SK-N-SH (cell line): Measurements from ENCODE around the gene GLB1L3. TPM values are rescaled to one million over a fixed set of nuclear protein-coding genes. Genes with fewer than 3 reads are reported as not detected.

Experiments used
- CTCF ChIA-PET: fragments of 300-600, 350-600 bp; formaldehyde crosslinking; extraction: SDS; loops from one replicate; lab custom pipeline; 2021; lab: Yijun Ruan, JAX
- POLR2A ChIA-PET: fragments of 350-600 bp; sonication (Branson Sonifier 250); formaldehyde crosslinking; extraction: SDS; loops from one replicate; lab custom pipeline; 2020; ENCODE audit warnings: antibody characterized with exemption, inconsistent platforms; lab: Yijun Ruan, JAX
- DNase-seq: peaks from one replicate; pipeline ENCODE4 v3.0.0; 2012
- H2AFZ ChIP-seq: fragments of 200-600 bp; sonication (generic); 2 replicates; pipeline ENCODE4 v1.8.1; 2016; ENCODE audit warnings: antibody characterized with exemption, mild to moderate bottlenecking, low read depth
- H3F3A ChIP-seq: fragments of 200-600 bp; sonication (generic); replicated peaks from 2 replicates; pipeline ENCODE3; 2016; ENCODE audit warnings: antibody characterized with exemption, mild to moderate bottlenecking; ENCODE audit not compliant: insufficient read depth
- H3K27ac ChIP-seq, 2 experiments: fragments of 200-500 bp in 1 of 2; fragments of 200-600 bp in 1 of 2; sonication (Bioruptor generic) in 1 of 2; sonication (generic), shearing (Covaris generic) in 1 of 2; 2 replicates each; pipeline versions ENCODE4 v1.5.1 to v1.6.1; 2014 to 2016; ENCODE audit warnings: low read depth in 2 of 2, inconsistent platforms in 1 of 2, low read length in 1 of 2, mild to moderate bottlenecking in 1 of 2, mixed read lengths in 1 of 2
- H3K27me3 ChIP-seq: fragments of 200-600 bp; sonication (generic), shearing (Covaris generic); 2 replicates; pipeline ENCODE4 v1.6.1; 2016; ENCODE audit warnings: mixed run types; ENCODE audit not compliant: insufficient read depth
- H3K36me3 ChIP-seq, 2 experiments: fragments of 200-500 bp in 1 of 2; fragments of 200-600 bp in 1 of 2; sonication (Bioruptor generic) in 1 of 2; sonication (generic) in 1 of 2; replicated peaks in 1 of 2; 2 replicates each; pipeline versions ENCODE3 to v1.5.1; 2014 to 2016; ENCODE audit warnings: low read length in 1 of 2, mild to moderate bottlenecking in 1 of 2; ENCODE audit not compliant: insufficient read depth in 2 of 2, control insufficient read depth in 1 of 2
- H3K4me1 ChIP-seq, 2 experiments: fragments of 200-500 bp in 1 of 2; fragments of 200-600 bp in 1 of 2; sonication (Bioruptor generic) in 1 of 2; sonication (generic), shearing (Covaris generic) in 1 of 2; 2 replicates each; pipeline versions ENCODE4 v1.5.1 to v1.6.1; 2014 to 2016; ENCODE audit warnings: low read depth in 1 of 2, low read length in 1 of 2, mixed run types in 1 of 2; ENCODE audit not compliant: insufficient read depth in 2 of 2, control insufficient read depth in 1 of 2
- H3K4me2 ChIP-seq: fragments of 200-600 bp; sonication (generic), shearing (Covaris generic); 2 replicates; pipeline ENCODE4 v1.6.1; 2017; ENCODE audit warnings: mixed run types
- H3K4me3 ChIP-seq, 2 experiments: fragments of 200-500 bp in 1 of 2; fragments of 200-600 bp in 1 of 2; sonication (Bioruptor generic) in 1 of 2; sonication (generic), shearing (Covaris generic) in 1 of 2; 2 replicates each; pipeline versions ENCODE4 v1.5.1 to v1.8.1; 2014 to 2016; ENCODE audit warnings: low read depth in 2 of 2, inconsistent platforms in 1 of 2, low read length in 1 of 2, mild to moderate bottlenecking in 1 of 2, mixed read lengths in 1 of 2, moderate library complexity in 1 of 2
- H3K79me2 ChIP-seq: fragments of 200-600 bp; sonication (generic); 2 replicates; pipeline ENCODE4 v1.8.1; 2017; ENCODE audit warnings: mild to moderate bottlenecking; ENCODE audit not compliant: insufficient read depth
- H3K9ac ChIP-seq: fragments of 200-600 bp; sonication (generic); 2 replicates; pipeline ENCODE4 v1.6.1; 2017; ENCODE audit warnings: mixed run types
- H3K9me2 ChIP-seq: fragments of 200-600 bp; sonication (generic); 2 replicates; pipeline ENCODE4 v1.6.1; 2017; ENCODE audit warnings: mixed run types
- H3K9me3 ChIP-seq: fragments of 200-600 bp; sonication (generic); 2 replicates; pipeline ENCODE4 v1.6.1; 2017; ENCODE audit warnings: mixed run types, mild to moderate bottlenecking, moderate library complexity
- H4K20me1 ChIP-seq: fragments of 200-600 bp; sonication (generic); 2 replicates; pipeline ENCODE4 v1.6.1; 2017; ENCODE audit warnings: mild to moderate bottlenecking, mixed run types; ENCODE audit not compliant: insufficient read depth
- CHD2 ChIP-seq: fragments of 150-350 bp; IDR thresholded peaks from 2 replicates; pipeline ENCODE4 v1.6.1; 2018; ENCODE audit warnings: low read length; ENCODE audit not compliant: partially characterized antibody
- EZH2phosphoT487 ChIP-seq: fragments of 200-600 bp; sonication (generic); IDR thresholded peaks from 2 replicates; pipeline ENCODE4 v1.6.1; 2017; ENCODE audit warnings: low read depth, mixed run types, mild to moderate bottlenecking, antibody characterized with exemption, moderate library complexity, borderline replicate concordance
- FOSL2 ChIP-seq: IDR thresholded peaks from 2 replicates; pipeline ENCODE4 v1.4.0; 2012; ENCODE audit warnings: low read depth, mild to moderate bottlenecking, moderate library complexity, borderline replicate concordance
- GABPA ChIP-seq: IDR thresholded peaks from 2 replicates; pipeline ENCODE4 v1.4.0; 2012; ENCODE audit warnings: low read depth, mild to moderate bottlenecking
- GATA2 ChIP-seq: sonication (generic); formaldehyde crosslinking; IDR thresholded peaks from 2 replicates; pipeline ENCODE4 v1.5.0; 2020; ENCODE audit warnings: mild to moderate bottlenecking, missing genetic modification reagents
- IRF3 ChIP-seq: fragments of 150-350 bp; IDR thresholded peaks from 2 replicates; pipeline ENCODE4 v1.6.1; 2016; ENCODE audit warnings: mild to moderate bottlenecking, low read depth, low read length
- JUND ChIP-seq: IDR thresholded peaks from 2 replicates; pipeline ENCODE4 v1.4.0; 2012
- MAX ChIP-seq: IDR thresholded peaks from 2 replicates; pipeline ENCODE4 v1.4.0; 2012; ENCODE audit warnings: low read depth
- MXI1 ChIP-seq: IDR thresholded peaks from 2 replicates; pipeline ENCODE4 v1.6.1; 2012; ENCODE audit warnings: mild to moderate bottlenecking, low read depth, low read length, improper control_type of control experiment
- NFIC ChIP-seq: IDR thresholded peaks from 2 replicates; pipeline ENCODE4 v1.4.0; 2012; ENCODE audit warnings: borderline replicate concordance
- NRF1 ChIP-seq: IDR thresholded peaks from 2 replicates; pipeline ENCODE4 v1.6.1; 2012; ENCODE audit warnings: low read depth, mild to moderate bottlenecking, low read length
- RAD21 ChIP-seq: IDR thresholded peaks from 2 replicates; pipeline ENCODE4 v1.6.1; 2012; ENCODE audit warnings: mild to moderate bottlenecking, low read length
- SIN3A ChIP-seq: IDR thresholded peaks from 2 replicates; pipeline ENCODE4 v1.6.1; 2012; ENCODE audit warnings: low read depth, mild to moderate bottlenecking, low read length, moderate library complexity, borderline replicate concordance
- SMC3 ChIP-seq: IDR thresholded peaks from 2 replicates; pipeline ENCODE4 v1.6.1; 2012; ENCODE audit warnings: low read depth, low read length, improper control_type of control experiment
- TAF1 ChIP-seq: IDR thresholded peaks from 2 replicates; pipeline ENCODE4 v1.6.1; 2012; ENCODE audit warnings: low read depth, mild to moderate bottlenecking, low read length, moderate library complexity, borderline replicate concordance
- ZBTB33 ChIP-seq: IDR thresholded peaks from 2 replicates; pipeline ENCODE4 v1.4.0; 2012; ENCODE audit warnings: low read depth, borderline replicate concordance
- WGBS: methylation state at CpG from one replicate; pipeline ENCODE4 v1.1.6; 2017; ENCODE audit warnings: low lambda C conversion rate; 5-methylcytosine and 5-hydroxymethylcytosine counted together
- polyA plus RNA-seq, 3 experiments: library from polyadenylated mRNA; depleted of rRNA; stranded (reverse); fragments of >200 nt; gene quantifications; 2 replicates each; pipeline ENCODE4 v1.2.3, GENCODE V29; 2012

Gene GLB1L3
- polyA plus RNA-seq, 1 of the 3 experiments (the other 2 are of a cell fraction) = not detected

- no peak within 1 kb of the TSS for H3K27ac ChIP-seq
- H3K27me3 ChIP-seq = peaks cover 7% of the 10 kb centered on the region; the same call in 1 of the 2 replicates
- H3K9ac ChIP-seq = no peak within 1 kb of the TSS
- WGBS = 2% methylated on average over 49 of the region's 80 CpGs
- ChIA-PET POLR2A (no interaction called here), CTCF (interaction anchor here (0.7 to 1.6 kb wide), 5 partner anchors 12 to 529 kb away, joined by 3 to 5 read pairs (median 3); no protein-coding TSS in a partner anchor)
- H3K4me2 ChIP-seq = peak within 1 kb of the TSS; percentile 75
- no peaks in the 10 kb centered on the region for H3K9me3 ChIP-seq
- H3K79me2 ChIP-seq = no peaks in the 10 kb centered on the region
- H3K4me3 ChIP-seq = peak within 1 kb of the TSS; percentile 48 to 53; a peak in 3 of 4 replicates
- peak; percentile 14; the same call in 1 of the 2 replicates for TF ChIP-seq NRF1
- peak; percentile 80; the same call in 1 of the 2 replicates for TF ChIP-seq MXI1
- TF ChIP-seq MAX = 0 out of 2 replicates have a peak, but pooled peaks have one; percentile 54
- no peak for TF ChIP-seq EZH2phosphoT487
- DNase-seq = peak; percentile 99
- H3F3A ChIP-seq = no peaks in the 10 kb centered on the region
- no peaks in the 10 kb centered on the region for H3K36me3 ChIP-seq
- peaks cover 0 to 3% of the 10 kb centered on the region in 2 experiments; a peak in 2 of 4 replicates for H3K4me1 ChIP-seq
- H2AFZ ChIP-seq = peak within 1 kb of the TSS; percentile 81
- no peaks in the 10 kb centered on the region for H3K9me2 ChIP-seq
- H4K20me1 ChIP-seq = no peaks in the 10 kb centered on the region
These were observed 55.4 kb downstream of the GLB1L3 start, which contains the start of gene GLB1L2 for GRCh38 chr11:134331354-134332188. Gene GLB1L2, plus strand, starts transcription at chr11:134331988. Its CDS starts 74 bp downstream, at chr11:134332062.

GRCh38 chr11:134332189-134332631 lies 56.0 kb downstream of the GLB1L3 start:
- peak overlapping the region in 1 of 2 experiments; percentile 53; a peak in 2 of 4 replicates for H3K4me3 ChIP-seq
- H3K9ac ChIP-seq = no peak overlapping the region
- H3K27ac ChIP-seq = no peak overlapping the region
- no peaks in the 10 kb centered on the region for H3K9me3 ChIP-seq
- peaks cover 7% of the 10 kb centered on the region; the same call in 1 of the 2 replicates for H3K27me3 ChIP-seq
- CTCF ChIA-PET = interaction anchor here (0.7 to 1.6 kb wide), 6 partner anchors 11 to 529 kb away, joined by 3 to 5 read pairs (median 3); no protein-coding TSS in a partner anchor
- H4K20me1 ChIP-seq = no peaks in the 10 kb centered on the region
- peak; percentile 72 for DNase-seq
- H2AFZ ChIP-seq = peak overlapping the region; percentile 81; the same call in 1 of the 2 replicates
- peak overlapping the region; percentile 75 for H3K4me2 ChIP-seq
- H3K4me1 ChIP-seq = peaks cover 0 to 3% of the 10 kb centered on the region in 2 experiments; a peak in 2 of 4 replicates
- H3K9me2 ChIP-seq = no peaks in the 10 kb centered on the region
- TF ChIP-seq CHD2 (no peak), NFIC (no peak), IRF3 (no peak), ZBTB33 (no peak), JUND (no peak), SIN3A (no peak), FOSL2 (no peak), GATA2 (CRISPR knock-in tag) (no peak), GABPA (no peak), SMC3 (no peak), RAD21 (no peak), TAF1 (no peak)
- TF ChIP-seq, all 33 proteins: peak for 0
- 0% methylated on average over 1 of the region's 40 CpGs for WGBS
- Histone ChIP-seq H3F3A (no peaks in the 10 kb centered on the region), H3K36me3 (no peaks in the 10 kb centered on the region), H3K79me2 (no peaks in the 10 kb centered on the region)
- POLR2A ChIA-PET = no interaction called here
